WTC11 (cell line): ENCODE results near the gene DROSHA. TPM values are rescaled to one million over a fixed set of nuclear protein-coding genes. Genes with fewer than 3 reads are reported as not detected.
"Not testable (repeated sequence)": the region's sequence is repeated elsewhere in the genome, so short reads cannot be mapped to it uniquely, and the experiment has no call there.

Experiments used
- ATAC-seq: fragments of 200-7000 bp; cut with Tn5 transposase; 2 replicates; pipeline ENCODE4 v1.10.0; 2021; ENCODE audit warnings: mild to moderate bottlenecking, moderate library complexity
- CTCF ChIA-PET: fragments of 300-600 bp; sonication (Branson Sonifier 250); formaldehyde crosslinking; loops from one replicate; lab custom pipeline; 2021; ENCODE audit warnings: antibody characterized with exemption; lab: Charles Lee
- POLR2A ChIA-PET: fragments of 350-600 bp; sonication (Branson Sonifier 250); formaldehyde crosslinking; loops from one replicate; lab custom pipeline; 2021; ENCODE audit warnings: antibody characterized with exemption; lab: Charles Lee
- DNase-seq: peaks from one replicate; pipeline ENCODE4 v3.0.0; 2021; ENCODE audit warnings: low spot score
- H3K27ac Mint-ChIP-seq: 2 replicates; pipeline ENCODE4 v1.8.0; 2021; ENCODE audit warnings: mixed read lengths
- H3K27me3 Mint-ChIP-seq: 2 replicates; pipeline ENCODE4 v1.8.0; 2021; ENCODE audit warnings: low read depth, mild to moderate bottlenecking, moderate library complexity, mixed read lengths
- H3K36me3 Mint-ChIP-seq: 2 replicates; pipeline ENCODE4 v1.8.0; 2021; ENCODE audit warnings: mixed read lengths
- H3K4me1 Mint-ChIP-seq: 2 replicates; pipeline ENCODE4 v1.8.0; 2022; ENCODE audit warnings: mixed read lengths
- H3K4me3 Mint-ChIP-seq: 2 replicates; pipeline ENCODE4 v1.8.0; 2021; ENCODE audit warnings: mild to moderate bottlenecking, moderate library complexity, mixed read lengths
- H3K9me3 Mint-ChIP-seq: 2 replicates; pipeline ENCODE4 v1.8.0; 2021; ENCODE audit warnings: mixed read lengths
- E2F4 ChIP-seq: sonication (generic); formaldehyde crosslinking; IDR thresholded peaks from 2 replicates; pipeline ENCODE4 v1.8.1; 2022; ENCODE audit warnings: low read depth, mild to moderate bottlenecking, moderate library complexity, missing genetic modification reagents, borderline replicate concordance
- E2F5 ChIP-seq: sonication (generic); formaldehyde crosslinking; IDR thresholded peaks from 2 replicates; pipeline ENCODE4 v1.8.1; 2022; ENCODE audit warnings: mild to moderate bottlenecking, moderate library complexity, missing genetic modification reagents
- ESRRA ChIP-seq: sonication (generic); formaldehyde crosslinking; IDR thresholded peaks from 2 replicates; pipeline ENCODE4 v1.8.1; 2022; ENCODE audit warnings: mild to moderate bottlenecking, missing genetic modification reagents, borderline replicate concordance
- FOXP4 ChIP-seq: sonication (generic); formaldehyde crosslinking; IDR thresholded peaks from 2 replicates; pipeline ENCODE4 v1.8.0; 2022; ENCODE audit warnings: mild to moderate bottlenecking, missing genetic modification reagents
- JAZF1 ChIP-seq: fragments of 250-450 bp; sonication (Bioruptor Pico); IDR thresholded peaks from 2 replicates; pipeline ENCODE4 v1.9.0; 2021; ENCODE audit warnings: moderate library complexity, mild to moderate bottlenecking, inconsistent platforms
- KAT7 ChIP-seq: sonication (generic); formaldehyde crosslinking; IDR thresholded peaks from 2 replicates; pipeline ENCODE4 v1.8.1; 2023; ENCODE audit warnings: missing genetic modification reagents, mild to moderate bottlenecking, borderline replicate concordance
- MLX ChIP-seq: sonication (generic); formaldehyde crosslinking; IDR thresholded peaks from 2 replicates; pipeline ENCODE4 v1.8.1; 2023; ENCODE audit warnings: mild to moderate bottlenecking, missing genetic modification reagents, moderate library complexity
- NR2C2 ChIP-seq: sonication (generic); formaldehyde crosslinking; IDR thresholded peaks from 2 replicates; pipeline ENCODE4 v1.8.0; 2022; ENCODE audit warnings: mild to moderate bottlenecking, missing genetic modification reagents
- RORB ChIP-seq: fragments of 250-450 bp; sonication (Bioruptor Pico); IDR thresholded peaks from 2 replicates; pipeline ENCODE4 v1.9.0; 2021; ENCODE audit warnings: mild to moderate bottlenecking
- SMAD3 ChIP-seq: sonication (generic); formaldehyde crosslinking; IDR thresholded peaks from 2 replicates; pipeline ENCODE4 v1.8.0; 2022; ENCODE audit warnings: missing genetic modification reagents, mild to moderate bottlenecking, borderline replicate concordance
- ZBTB21 ChIP-seq: sonication (generic); formaldehyde crosslinking; IDR thresholded peaks from 2 replicates; pipeline ENCODE4 v1.8.1; 2023; ENCODE audit warnings: mild to moderate bottlenecking, missing genetic modification reagents, borderline replicate concordance
- ZNF219 ChIP-seq: sonication (generic); formaldehyde crosslinking; IDR thresholded peaks from 2 replicates; pipeline ENCODE4 v1.8.0; 2023; ENCODE audit warnings: missing genetic modification reagents, mild to moderate bottlenecking, borderline replicate concordance
- ZNF416 ChIP-seq: fragments of 250-450 bp; sonication (Bioruptor Pico); IDR thresholded peaks from 2 replicates; pipeline ENCODE4 v1.9.0; 2021; ENCODE audit warnings: mild to moderate bottlenecking, inconsistent platforms
- ZNF423 ChIP-seq: fragments of 250-450 bp; sonication (Bioruptor Pico); IDR thresholded peaks from 2 replicates; pipeline ENCODE4 v2.1.2; 2022; ENCODE audit warnings: mild to moderate bottlenecking, moderate library complexity
- total RNA-seq: library from RNA; stranded (reverse); gene quantifications from 3 replicates; pipeline ENCODE4 v1.2.3, GENCODE V29; 2021
- TF ChIP-seq, protein P1 (sequence below): sonication (generic); formaldehyde crosslinking; IDR thresholded peaks from 2 replicates; pipeline ENCODE4 v1.8.0; 2022; ENCODE audit warnings: mild to moderate bottlenecking, missing genetic modification reagents

Gene DROSHA
- total RNA-seq, 1 experiment from 2014 or later = 125 TPM

DNA sequence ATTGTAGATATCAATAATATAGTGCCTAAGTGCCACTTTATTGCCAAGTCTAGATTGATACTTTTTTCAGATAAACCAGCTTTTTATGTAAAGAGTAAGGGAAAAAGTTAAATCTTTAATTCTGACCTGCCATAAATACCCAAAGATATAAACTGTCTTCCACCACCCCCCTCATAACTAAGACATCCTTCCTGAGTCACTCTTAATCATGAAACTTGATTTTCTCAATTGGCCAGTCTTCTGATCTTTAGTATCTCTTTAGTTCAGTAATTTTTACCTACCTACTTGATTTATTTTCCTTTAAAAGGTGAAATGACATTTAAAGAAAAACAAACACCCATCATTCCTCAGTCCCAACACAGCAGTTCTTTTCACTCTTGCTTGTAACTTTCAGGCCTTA, 22.0 kb upstream of the DROSHA start (continued):
- no peak for TF ChIP-seq FOXP4 (CRISPR knock-in tag)
- TF ChIP-seq E2F5 (CRISPR knock-in tag) = no peak
- TF ChIP-seq E2F4 (CRISPR knock-in tag) = no peak
- TF ChIP-seq ESRRA (CRISPR knock-in tag) = no peak
- TF ChIP-seq SMAD3 (CRISPR knock-in tag) = no peak
- no peak for TF ChIP-seq KAT7 (CRISPR knock-in tag)
- TF ChIP-seq NR2C2 (CRISPR knock-in tag) = no peak
- no peak for TF ChIP-seq MLX (CRISPR knock-in tag)
- TF ChIP-seq RORB (CRISPR knock-in tag) = no peak
- TF ChIP-seq JAZF1 (CRISPR knock-in tag) = no peak

GRCh38 chr5:31551878-31552277, 20.0 kb upstream of the DROSHA start:
- CTCF ChIA-PET = interaction anchor here (1.0 kb wide), 1 partner anchor 258 kb away, joined by 3 read pairs; no protein-coding TSS in a partner anchor
- TF ChIP-seq ESRRA (CRISPR knock-in tag) = no peak
- ATAC-seq (peak; percentile 38; the same call in 1 of the 2 replicates), DNase-seq (no peak)
- POLR2A ChIA-PET = no interaction called here
- Mint-ChIP-seq H3K4me1 (no peaks in the 10 kb centered on the region), H3K36me3 (peaks cover 72% of the 10 kb centered on the region), H3K9me3 (peaks cover 10% of the 10 kb centered on the region), H3K27ac (peak overlapping the region; percentile 45), H3K27me3 (no peaks in the 10 kb centered on the region), H3K4me3 (no peak overlapping the region)

DNA sequence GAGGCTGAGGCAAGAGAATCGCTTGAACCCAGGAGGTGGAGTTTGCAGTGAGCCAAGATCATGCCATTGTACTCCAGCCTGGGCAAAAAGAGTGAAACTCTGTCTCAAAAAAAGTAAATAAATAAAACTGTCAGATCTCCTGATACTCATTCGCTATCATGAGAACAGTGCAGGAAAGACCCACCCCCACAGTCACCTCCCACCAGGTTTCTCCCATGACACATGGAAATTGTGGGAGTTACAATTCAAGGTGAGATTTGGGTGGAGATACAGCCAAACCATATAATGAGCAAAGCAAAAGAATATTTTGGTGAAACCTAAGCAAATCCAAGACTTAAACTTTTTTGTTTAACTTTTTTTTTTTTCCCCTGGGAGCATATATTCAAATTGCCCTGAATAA, 17.2 kb upstream of the DROSHA start:
- CTCF ChIA-PET, ATAC-seq, H3K27ac Mint-ChIP-seq, H3K4me3 Mint-ChIP-seq, POLR2A ChIA-PET, H3K27me3 Mint-ChIP-seq, H3K4me1 Mint-ChIP-seq, DNase-seq: not testable (repeated sequence)
- Mint-ChIP-seq H3K36me3 (peaks cover 73% of the 10 kb centered on the region), H3K9me3 (peaks cover 17% of the 10 kb centered on the region)

- peaks cover 70% of the 10 kb centered on the region for H3K36me3 Mint-ChIP-seq
These were observed 6.0 kb upstream of the DROSHA start for GRCh38 chr5:31537851-31538250.

More at GRCh38 chr5:31537851-31538250, 6.0 kb upstream of the DROSHA start:
- Mint-ChIP-seq H3K9me3 (no peaks in the 10 kb centered on the region), H3K4me1 (peaks cover 5% of the 10 kb centered on the region), H3K27me3 (no peaks in the 10 kb centered on the region), H3K4me3 (no peak overlapping the region), H3K27ac (no peak overlapping the region)
- ChIA-PET CTCF (no interaction called here), POLR2A (no interaction called here)
- no peak for ATAC-seq
- no peak for DNase-seq
- TF ChIP-seq, protein P1, sequence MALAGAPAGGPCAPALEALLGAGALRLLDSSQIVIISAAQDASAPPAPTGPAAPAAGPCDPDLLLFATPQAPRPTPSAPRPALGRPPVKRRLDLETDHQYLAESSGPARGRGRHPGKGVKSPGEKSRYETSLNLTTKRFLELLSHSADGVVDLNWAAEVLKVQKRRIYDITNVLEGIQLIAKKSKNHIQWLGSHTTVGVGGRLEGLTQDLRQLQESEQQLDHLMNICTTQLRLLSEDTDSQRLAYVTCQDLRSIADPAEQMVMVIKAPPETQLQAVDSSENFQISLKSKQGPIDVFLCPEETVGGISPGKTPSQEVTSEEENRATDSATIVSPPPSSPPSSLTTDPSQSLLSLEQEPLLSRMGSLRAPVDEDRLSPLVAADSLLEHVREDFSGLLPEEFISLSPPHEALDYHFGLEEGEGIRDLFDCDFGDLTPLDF (CRISPR knock-in tag) = no peak
- TF ChIP-seq ZNF416 (no peak), E2F4 (CRISPR knock-in tag) (no peak), ZNF219 (CRISPR knock-in tag) (no peak), ZBTB21 (CRISPR knock-in tag) (no peak), ZNF423 (CRISPR knock-in tag) (no peak)
